ENCODE data around the gene TUFT1. TPM values are rescaled to one million over a fixed set of nuclear protein-coding genes. Genes with fewer than 3 reads are reported as not detected.
A peak's percentile ranks its signal among the peaks of the same experiment; 100 is the strongest.

TUFT1 gene
- total and polyA plus RNA-seq, 12 donors: 5.5 to 18.5 (median 9.1) TPM

DNA sequence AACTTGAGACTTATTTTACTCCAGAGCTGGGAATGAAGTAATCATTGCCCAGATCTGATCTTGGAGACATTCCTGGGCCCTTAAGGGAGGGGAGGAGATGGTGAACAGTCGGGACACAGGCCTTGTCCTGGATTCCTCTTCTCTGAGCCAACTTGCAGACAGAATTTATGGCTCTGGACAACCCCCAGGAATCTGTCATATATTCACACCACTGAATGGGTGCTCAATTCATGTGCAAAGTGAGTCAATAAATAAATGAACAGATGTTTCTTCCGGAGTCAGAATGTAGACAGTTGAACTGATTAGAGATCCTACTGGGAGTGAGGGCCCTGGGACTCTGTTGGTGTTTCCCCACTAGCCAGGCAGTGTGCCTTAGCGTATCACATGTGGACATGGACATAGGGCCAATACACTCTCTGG, 2.6 kb downstream of the TUFT1 start:
- 35 to 45% (median 43%) methylated on average over 3 of the region's 3 CpGs for WGBS, 4 donors
- Histone ChIP-seq H3K36me3 (replicated peaks in 1 of 2) (no peaks in the 10 kb centered on the region), H3K27ac (peak overlapping the region in 3 of 5 donors; percentile 17 to 73 (median 27)), H3K9me3 (replicated peaks in 1 of 3) (no peaks in the 10 kb centered on the region), H3K4me3 (no peak overlapping the region), H3K4me1 (replicated peaks in 1 of 2) (peaks cover 11 to 21% of the 10 kb centered on the region in 2 donors), H3K27me3 (no peaks in the 10 kb centered on the region)
- peak; percentile 43 to 85 (median 66) for DNase-seq
- intact Hi-C loops (cut with DNase I): no loop called here
- TF ChIP-seq POLR2A (IDR thresholded peaks at IDR 0.05): peak in 1 of 2 donors; percentile 25
- TF ChIP-seq, protein P1, sequence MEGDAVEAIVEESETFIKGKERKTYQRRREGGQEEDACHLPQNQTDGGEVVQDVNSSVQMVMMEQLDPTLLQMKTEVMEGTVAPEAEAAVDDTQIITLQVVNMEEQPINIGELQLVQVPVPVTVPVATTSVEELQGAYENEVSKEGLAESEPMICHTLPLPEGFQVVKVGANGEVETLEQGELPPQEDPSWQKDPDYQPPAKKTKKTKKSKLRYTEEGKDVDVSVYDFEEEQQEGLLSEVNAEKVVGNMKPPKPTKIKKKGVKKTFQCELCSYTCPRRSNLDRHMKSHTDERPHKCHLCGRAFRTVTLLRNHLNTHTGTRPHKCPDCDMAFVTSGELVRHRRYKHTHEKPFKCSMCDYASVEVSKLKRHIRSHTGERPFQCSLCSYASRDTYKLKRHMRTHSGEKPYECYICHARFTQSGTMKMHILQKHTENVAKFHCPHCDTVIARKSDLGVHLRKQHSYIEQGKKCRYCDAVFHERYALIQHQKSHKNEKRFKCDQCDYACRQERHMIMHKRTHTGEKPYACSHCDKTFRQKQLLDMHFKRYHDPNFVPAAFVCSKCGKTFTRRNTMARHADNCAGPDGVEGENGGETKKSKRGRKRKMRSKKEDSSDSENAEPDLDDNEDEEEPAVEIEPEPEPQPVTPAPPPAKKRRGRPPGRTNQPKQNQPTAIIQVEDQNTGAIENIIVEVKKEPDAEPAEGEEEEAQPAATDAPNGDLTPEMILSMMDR (IDR thresholded peaks at IDR 0.05): no peak

DNA sequence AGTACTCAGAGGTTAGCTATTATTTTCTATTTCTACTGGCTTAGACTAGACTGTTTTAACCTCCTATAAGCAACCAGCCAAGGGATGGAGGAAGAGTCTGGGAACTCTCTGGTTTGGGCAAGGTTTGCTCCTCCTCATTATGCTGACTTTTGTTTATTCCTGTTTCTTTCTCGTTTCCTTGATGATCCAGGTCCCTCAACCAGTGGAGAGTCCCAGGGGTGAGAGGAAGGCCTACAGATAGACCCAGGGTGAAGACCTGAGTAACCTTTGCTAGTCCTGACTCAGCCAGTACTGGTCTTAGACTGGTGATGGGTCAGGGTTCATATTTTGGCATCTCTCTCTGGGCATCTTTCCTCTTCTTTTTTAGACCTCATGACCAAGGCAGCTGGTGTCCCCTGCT, 5.4 kb downstream of the TUFT1 start:
- TF ChIP-seq POLR2A (IDR thresholded peaks at IDR 0.05): no peak
- TF ChIP-seq, protein P1 (IDR thresholded peaks at IDR 0.05): no peak
- WGBS, 4 donors: 80 to 86% (median 83%) methylated on average over 1 of the region's 1 CpG
- DNase-seq: no peak
- Histone ChIP-seq H3K27ac (no peak overlapping the region), H3K4me1 (replicated peaks in 1 of 2) (peaks cover 12 to 32% of the 10 kb centered on the region in 2 donors), H3K27me3 (no peaks in the 10 kb centered on the region), H3K4me3 (no peak overlapping the region), H3K9me3 (replicated peaks in 1 of 3) (no peaks in the 10 kb centered on the region), H3K36me3 (replicated peaks in 1 of 2) (no peaks in the 10 kb centered on the region)
- intact Hi-C loops (cut with DNase I): no loop called here

DNA sequence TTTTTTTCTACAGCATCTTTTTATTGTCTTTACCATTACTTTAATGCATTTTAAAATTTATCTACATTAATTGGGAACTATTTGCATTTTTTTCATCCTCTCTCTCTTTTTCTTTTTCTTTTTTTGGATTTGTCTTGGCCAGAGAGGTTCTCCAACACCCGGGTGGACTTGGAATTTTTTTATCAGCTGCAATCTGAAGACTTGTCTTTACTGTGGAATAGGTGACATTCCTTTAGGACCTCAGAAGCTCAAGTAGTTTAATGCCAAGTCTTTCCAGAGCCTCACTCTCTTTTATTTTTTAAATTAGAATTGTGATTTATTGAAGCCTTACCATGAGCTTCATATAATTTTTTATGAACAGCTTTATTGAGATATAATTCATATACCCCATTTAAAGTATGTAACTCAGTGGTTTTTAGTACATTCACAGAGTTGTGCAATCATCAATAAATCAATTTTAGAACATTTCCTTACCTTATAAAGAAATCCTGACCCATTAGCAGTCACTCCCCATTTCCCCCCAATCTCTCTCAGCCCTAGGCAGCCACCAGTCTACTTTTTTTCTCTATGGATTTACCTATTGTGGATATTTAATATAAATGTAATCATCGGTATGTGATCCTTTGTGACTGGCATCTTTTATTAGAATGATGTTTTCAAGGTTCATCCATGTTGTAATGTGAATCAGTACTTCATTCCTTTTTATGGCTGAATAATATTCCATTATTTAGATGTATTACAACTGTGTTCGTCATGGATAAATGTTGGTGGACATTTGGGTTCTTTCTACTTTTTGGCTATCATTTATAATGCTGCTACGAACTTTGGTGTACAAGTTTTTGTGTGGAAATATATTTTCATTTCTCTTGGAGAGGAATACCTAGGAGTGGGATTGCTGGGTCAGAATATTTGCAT, 6.2 kb downstream of the TUFT1 start:
- no peaks in the 10 kb centered on the region for H3K36me3 ChIP-seq (replicated peaks in 1 of 2)
- peak overlapping the region in 2 of 5 donors; percentile 46 to 65 for H3K27ac ChIP-seq
- 89 to 97% (median 93%) methylated on average over 4 of the region's 4 CpGs for WGBS, 4 donors
- TF ChIP-seq, protein P1 (IDR thresholded peaks at IDR 0.05): no peak
- no peak for TF ChIP-seq POLR2A (IDR thresholded peaks at IDR 0.05)
- no peak overlapping the region for H3K4me3 ChIP-seq
- H3K9me3 ChIP-seq (replicated peaks in 1 of 3): no peaks in the 10 kb centered on the region
- no peaks in the 10 kb centered on the region for H3K27me3 ChIP-seq
- intact Hi-C loops (cut with DNase I): no loop called here
- DNase-seq: no peak
- peaks cover 12 to 26% of the 10 kb centered on the region in 2 donors for H3K4me1 ChIP-seq (replicated peaks in 1 of 2)

DNA sequence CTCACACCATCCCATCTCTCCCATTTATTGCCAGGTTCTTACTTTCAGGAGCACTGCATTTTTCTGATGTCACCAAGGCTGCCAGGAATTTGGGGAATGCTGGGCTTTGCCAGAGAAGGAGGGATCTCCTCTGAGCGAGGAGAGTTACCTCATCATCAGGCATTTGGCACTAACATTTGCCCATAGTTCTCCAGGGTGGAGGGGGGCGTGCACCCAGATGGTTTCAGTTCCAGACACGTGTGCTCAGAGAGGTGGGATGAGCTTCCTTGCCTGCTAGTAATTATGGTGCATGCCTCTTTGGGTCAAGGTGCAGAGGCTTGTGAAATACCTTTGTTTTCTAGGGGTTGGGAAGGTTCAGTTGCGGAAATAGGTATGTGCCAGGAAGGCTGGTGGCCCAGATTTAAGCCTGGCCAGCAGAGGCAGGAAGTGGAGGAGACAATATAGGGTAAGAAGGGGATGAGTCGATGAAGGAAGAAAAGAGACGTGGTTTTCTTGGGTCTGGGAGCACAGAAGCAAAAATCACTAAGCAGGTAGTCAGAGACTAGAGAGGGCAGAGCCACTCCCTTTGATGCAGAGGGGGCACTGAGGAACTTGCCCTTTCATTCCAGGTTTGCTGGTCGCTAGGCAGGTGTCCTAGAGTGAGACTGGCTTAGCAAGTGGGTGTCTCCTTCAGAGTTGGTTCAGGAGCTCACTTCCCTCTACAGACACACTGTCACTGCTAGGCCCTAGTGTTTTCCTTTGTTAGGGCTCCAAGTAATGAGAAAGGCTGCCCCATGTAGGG, 7.2 kb downstream of the TUFT1 start:
- 45 to 51% (median 49%) methylated on average over 7 of the region's 7 CpGs for WGBS, 4 donors
- H3K9me3 ChIP-seq (replicated peaks in 1 of 3): no peaks in the 10 kb centered on the region
- no peak for TF ChIP-seq POLR2A (IDR thresholded peaks at IDR 0.05)
- TF ChIP-seq, protein P1 (IDR thresholded peaks at IDR 0.05): no peak
- peak in 6 of 7 donors; percentile 70 to 93 (median 90) for DNase-seq
- intact Hi-C loops (cut with DNase I): no loop called here
- no peaks in the 10 kb centered on the region for H3K27me3 ChIP-seq
- H3K27ac ChIP-seq: peak overlapping the region in 3 of 5 donors; percentile 30 to 65 (median 46)
- H3K36me3 ChIP-seq (replicated peaks in 1 of 2): no peaks in the 10 kb centered on the region
- H3K4me1 ChIP-seq (replicated peaks in 1 of 2): peaks cover 12 to 20% of the 10 kb centered on the region in 2 donors
- H3K4me3 ChIP-seq: no peak overlapping the region
